ENCODE data around the gene PKNOX2.

GRCh38 chr11:125346565-125347260, 182.2 kb downstream of the PKNOX2 start:
- no peak for TF ChIP-seq CTCF (IDR thresholded peaks at IDR 0.05)
- no peak for TF ChIP-seq POLR2AphosphoS5 (IDR thresholded peaks at IDR 0.05)
- no peak for TF ChIP-seq POLR2A (IDR thresholded peaks at IDR 0.05)
- TF ChIP-seq EP300 (IDR thresholded peaks at IDR 0.05), result no peak

All from gastroesophageal sphincter (tissue), 3 donors.